Stimulated activated CD8-positive, alpha-beta memory T cell treated with anti-CD3 and anti-CD28 coated beads, Interleukin-7, amount 100 ng/mL, for 1 hour (primary cell): Measurements from ENCODE around the gene CSF3.

Experiments used
- DNase-seq, 2 donors: peaks; one replicate each; pipeline ENCODE4 v3.0.0-alpha.2; 2020; ENCODE audit warnings: low read depth in 2 of 2

The CSF3 gene, protein sequence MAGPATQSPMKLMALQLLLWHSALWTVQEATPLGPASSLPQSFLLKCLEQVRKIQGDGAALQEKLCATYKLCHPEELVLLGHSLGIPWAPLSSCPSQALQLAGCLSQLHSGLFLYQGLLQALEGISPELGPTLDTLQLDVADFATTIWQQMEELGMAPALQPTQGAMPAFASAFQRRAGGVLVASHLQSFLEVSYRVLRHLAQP

DNA sequence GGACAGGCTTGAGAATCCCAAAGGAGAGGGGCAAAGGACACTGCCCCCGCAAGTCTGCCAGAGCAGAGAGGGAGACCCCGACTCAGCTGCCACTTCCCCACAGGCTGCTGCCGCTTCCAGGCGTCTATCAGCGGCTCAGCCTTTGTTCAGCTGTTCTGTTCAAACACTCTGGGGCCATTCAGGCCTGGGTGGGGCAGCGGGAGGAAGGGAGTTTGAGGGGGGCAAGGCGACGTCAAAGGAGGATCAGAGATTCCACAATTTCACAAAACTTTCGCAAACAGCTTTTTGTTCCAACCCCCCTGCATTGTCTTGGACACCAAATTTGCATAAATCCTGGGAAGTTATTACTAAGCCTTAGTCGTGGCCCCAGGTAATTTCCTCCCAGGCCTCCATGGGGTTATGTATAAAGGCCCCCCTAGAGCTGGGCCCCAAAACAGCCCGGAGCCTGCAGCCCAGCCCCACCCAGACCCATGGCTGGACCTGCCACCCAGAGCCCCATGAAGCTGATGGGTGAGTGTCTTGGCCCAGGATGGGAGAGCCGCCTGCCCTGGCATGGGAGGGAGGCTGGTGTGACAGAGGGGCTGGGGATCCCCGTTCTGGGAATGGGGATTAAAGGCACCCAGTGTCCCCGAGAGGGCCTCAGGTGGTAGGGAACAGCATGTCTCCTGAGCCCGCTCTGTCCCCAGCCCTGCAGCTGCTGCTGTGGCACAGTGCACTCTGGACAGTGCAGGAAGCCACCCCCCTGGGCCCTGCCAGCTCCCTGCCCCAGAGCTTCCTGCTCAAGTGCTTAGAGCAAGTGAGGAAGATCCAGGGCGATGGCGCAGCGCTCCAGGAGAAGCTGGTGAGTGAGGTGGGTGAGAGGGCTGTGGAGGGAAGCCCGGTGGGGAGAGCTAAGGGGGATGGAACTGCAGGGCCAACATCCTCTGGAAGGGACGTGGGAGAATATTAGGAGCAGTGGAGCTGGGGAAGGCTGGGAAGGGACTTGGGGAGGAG is at the start of gene CSF3:
TSS of gene CSF3 (plus strand) at position 436 of the 993 bp plus-strand sequence. CDS start at position 471, 35 bp downstream.
- no peak for DNase-seq

DNA sequence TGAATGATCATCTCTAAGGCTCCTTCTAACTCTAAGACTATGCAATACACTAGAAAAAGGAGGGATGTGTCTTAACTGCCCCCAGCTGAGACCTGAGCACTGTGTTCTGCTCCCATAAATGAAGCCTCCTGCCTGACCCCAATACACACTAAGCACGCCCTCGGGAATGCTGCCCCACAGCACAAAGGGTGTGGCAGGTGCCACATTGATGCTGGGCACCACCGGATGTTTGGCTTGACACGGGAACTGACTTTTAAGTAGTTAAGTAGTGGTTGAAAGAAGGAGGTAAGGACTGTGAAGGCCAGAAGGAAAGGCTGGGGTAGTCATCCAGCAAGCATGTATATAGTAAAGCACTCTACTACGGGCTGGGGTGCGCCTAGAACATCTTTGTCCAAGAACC is 48.5 kb upstream of the CSF3 start:
- no peak for DNase-seq

DNA sequence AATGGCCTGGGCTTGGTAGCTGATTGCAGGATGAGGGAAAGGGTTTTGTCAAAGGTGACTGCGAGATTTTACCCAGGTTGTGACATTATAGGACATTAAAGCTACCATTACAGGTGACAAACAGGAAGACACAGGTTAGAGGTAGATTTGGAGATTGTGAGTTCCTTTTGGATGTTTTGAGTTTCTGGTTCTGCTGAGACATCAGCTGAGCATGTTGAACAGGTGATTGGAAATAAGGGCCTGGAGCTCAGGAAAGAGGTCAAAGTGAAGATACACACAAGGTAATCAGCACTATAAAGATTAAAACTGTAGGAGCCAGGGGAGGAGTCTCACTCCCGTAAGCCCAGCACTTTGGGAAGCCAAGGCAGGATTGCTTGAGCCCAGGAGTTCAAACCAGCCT is 46.5 kb upstream of the CSF3 start:
- no peak for DNase-seq

DNA sequence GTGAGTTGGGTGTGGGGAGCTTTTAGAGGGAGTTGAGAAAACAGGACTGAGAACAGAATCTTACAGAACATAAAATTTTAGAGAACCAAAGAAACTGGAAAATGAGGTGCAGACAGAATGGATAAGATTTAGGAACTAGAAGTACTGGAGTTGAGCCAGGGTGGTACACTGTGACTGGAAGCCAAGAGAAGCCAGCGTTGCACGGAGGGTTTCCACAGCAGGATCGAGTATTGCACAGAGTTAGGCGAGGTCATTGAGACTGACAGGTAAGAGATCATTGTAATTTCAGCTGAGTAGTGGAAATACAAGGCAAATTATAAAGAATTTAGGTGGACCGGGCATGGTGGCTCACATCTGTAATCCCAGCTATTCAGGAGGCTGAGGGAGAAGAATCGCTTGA is 45.9 kb upstream of the CSF3 start:
- DNase-seq = no peak

DNA sequence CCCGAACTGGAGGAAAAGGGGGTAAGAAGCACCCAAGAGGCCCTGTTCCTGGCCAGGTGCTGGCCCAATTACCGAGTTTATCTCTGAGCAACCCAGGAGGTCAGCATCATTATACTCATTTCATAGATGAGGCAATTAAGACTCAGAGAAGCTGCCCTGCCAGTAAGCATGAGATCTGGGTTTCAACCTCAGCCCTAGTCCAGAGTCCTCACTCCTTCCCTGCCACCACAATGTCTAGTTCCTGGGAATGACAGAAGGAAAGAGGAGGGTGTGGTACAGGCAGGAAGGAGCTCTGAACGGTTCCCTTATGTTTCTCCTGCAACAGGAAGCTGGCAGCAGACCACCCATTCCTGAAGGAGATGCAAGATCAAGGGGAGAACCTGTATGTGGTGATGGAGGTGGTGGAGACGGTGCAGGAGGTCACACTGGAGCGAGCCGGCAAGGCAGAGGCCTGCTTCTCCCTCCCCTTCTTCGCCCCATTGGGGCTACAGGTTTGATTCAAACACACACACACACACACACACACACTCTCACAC is 45.0 kb upstream of the CSF3 start:
- DNase-seq = no peak

DNA sequence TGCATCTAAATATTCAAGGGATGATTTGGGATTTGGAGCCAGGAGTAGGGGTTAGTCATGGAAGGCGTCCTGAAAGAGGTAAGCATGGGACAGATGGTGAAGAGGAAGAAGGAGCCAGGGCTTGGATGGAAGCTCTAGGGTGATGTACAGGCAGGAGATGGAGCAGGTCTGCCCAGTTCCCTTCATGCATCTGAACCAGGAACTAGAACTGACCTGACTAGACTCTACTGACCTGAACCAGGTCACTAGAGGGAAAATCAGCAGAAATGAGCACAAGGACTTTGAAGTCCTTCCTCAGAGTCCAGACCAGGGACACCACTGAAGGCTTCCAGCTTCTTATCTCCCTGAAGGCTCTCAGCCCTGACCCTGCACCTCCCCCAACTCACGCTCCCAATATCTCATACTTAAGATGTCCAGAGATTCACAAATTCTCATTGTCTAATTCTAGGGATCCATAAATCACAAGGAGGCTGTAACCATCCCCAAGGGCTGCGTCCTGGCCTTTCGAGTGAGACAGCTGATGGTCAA is 44.1 kb upstream of the CSF3 start:
- no peak for DNase-seq

DNA sequence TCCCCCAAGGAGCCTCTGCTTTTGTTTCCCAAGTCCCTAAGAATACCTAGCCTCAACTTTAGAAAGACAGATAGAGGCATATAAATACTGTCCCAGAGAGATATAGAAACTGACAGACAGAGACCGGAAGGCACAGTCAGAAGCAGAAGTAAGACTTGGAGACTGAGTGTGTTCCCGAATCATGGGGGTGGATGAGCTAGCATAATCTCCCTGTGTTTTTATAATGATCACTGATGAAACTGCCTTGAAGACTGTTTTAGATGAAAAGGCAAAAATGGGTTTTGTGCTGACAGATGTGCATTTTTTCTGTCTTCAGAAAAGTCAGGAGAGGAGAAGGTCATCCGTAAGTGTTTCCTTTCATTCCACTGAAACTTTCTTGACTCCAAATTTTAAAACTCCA is 43.0 kb upstream of the CSF3 start:
- no peak for DNase-seq

DNA sequence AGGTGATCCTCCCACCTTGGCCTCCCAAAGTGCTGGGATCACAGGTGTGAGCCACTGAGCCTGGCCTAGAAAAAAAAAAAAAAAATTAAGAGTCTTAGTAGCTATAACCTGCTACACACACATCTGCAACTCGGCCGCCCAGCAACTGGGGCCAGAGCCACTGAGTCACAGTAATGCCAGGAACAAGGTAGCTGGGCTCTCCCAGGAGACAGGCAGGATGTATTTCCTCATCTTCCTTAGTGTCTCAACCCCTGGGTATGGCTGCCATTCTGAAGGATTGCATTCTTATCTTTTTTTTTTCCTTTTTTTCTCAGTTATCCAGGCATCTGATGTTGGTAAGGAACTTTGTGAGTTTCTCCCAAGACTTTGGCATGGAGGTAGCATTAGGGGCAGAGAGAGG is 41.7 kb upstream of the CSF3 start:
- DNase-seq = no peak

DNA sequence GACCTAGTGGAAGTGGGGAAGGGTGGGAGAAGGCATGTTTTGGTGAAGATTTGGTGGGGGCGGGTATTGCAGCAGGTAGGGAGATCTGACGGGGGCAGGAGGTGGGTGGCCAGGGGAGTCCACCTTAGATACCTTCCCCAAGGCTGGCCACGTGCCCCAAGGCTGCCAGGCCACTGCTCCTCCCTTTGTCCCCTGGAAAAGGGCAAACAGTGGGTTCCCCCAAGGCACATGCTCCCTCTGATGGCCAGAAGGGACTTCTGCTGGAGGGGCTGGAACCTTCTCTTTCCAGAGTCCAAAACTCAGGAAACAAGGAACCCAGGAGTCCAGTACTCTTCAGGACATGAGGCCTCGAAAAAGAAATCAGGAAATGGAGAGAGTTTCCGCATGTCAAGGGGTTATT is 40.8 kb upstream of the CSF3 start:
- DNase-seq = no peak

DNA sequence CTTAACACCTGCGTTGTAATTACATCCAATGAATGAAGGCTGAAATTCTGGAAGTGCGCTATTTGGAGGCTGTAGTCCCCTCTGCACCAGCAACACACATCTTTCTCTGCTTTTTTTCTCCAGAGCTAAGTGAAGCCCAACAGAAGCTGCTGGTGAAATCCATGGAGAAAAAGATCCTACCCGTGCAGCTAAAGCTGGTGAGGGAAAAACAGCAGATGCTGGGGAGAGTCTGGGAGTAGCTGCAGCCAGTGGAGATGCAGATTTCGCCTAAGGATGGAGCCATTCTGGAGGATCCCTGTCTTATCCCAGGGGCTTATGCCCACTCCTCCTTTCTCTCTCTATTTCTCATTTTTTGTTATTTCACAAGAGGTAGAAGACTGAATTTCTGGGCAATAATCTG is 39.4 kb upstream of the CSF3 start:
- DNase-seq = no peak

DNA sequence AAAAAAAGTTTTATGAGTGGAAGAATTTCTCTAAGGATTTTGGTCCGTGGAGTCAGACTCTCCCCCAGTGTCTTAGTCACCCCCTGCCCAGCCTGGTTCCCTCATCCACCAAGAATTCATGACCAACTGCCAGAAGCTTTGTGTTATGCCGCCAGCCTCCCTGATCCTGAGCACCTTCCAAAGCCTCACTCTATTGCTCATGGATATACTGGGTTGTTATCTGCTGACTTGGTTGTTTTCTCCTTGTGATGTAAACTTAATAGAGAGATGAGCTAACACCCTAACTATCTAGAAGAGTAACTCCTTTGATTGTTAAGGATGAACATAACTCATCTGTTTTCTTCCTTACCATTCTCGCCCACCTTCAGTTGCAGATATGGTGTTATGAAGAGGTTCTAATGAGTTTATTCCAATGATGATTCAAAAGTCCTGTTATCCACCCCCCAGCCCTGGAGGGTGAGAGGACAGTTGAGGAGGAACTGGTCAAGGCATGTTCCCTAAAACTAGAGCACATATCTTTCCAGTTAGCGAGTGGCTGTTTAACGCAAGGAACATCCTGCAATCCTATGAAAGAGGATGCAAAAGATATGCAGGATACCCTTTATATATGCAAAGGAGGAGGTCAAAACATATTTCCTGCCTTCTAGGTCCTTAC is 36.1 kb upstream of the CSF3 start:
- DNase-seq = no peak

DNA sequence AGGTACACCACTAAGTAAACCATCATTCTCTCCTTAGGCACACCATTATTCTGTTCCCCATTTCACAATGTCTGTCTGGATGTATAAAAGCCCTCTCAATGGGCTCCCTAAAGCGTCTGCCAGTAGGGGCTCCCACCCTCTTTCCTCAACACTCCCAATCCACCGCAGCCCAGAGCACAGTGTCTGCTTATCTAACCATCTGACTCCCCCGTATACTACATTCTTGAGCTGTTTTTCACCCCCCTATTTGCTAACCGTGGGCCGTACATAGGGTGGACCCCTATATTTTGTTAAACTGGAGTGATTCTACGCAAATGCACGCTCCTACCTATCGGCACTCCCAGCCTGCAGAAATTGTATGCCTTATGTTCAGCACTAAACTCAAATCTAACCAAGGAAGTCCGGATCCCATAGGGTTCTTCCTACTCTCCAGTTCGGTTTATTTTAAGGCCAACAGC is 35.3 kb upstream of the CSF3 start:
- peak in 1 of 2 donors; percentile 15 for DNase-seq

DNA sequence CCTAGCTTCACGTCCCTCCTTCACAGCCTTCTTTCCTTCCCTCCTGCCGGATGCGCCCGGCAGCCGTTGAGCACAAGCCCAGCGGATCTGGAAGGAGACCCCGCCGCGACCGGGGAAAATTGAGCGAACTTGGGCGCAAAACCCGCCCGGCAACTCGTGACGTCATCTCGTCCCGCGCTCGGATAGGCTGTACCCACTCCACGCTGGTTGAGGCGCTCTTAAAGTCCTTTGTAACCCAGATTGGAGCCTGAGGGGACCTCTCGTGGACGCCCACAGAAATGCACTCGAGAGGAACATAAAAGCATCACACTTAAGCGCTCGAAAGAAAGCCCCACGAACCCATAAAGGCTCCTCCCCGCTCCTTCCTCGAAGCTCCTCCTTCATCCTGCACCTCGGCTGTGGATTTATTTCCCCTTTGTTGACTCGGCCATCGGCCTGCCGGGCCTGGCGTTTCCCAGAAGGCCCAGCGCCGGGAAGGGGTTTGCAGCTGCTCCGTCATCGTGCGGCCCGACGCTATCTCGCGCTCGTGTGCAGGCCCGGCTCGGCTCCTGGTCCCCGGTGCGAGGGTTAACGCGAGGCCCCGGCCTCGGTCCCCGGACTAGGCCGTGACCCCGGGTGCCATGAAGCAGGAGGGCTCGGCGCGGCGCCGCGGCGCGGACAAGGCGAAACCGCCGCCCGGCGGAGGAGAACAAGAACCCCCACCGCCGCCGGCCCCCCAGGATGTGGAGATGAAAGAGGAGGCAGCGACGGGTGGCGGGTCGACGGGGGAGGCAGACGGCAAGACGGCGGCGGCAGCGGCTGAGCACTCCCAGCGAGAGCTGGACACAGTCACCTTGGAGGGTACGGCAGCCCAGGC is 34.7 kb upstream of the CSF3 start, which contains the start of gene PSMD3:
TSS of gene PSMD3 (plus strand) at position 457 of the 856 bp plus-strand sequence. CDS start at position 621, 164 bp downstream.
- DNase-seq = peak; percentile 95 to 97

DNA sequence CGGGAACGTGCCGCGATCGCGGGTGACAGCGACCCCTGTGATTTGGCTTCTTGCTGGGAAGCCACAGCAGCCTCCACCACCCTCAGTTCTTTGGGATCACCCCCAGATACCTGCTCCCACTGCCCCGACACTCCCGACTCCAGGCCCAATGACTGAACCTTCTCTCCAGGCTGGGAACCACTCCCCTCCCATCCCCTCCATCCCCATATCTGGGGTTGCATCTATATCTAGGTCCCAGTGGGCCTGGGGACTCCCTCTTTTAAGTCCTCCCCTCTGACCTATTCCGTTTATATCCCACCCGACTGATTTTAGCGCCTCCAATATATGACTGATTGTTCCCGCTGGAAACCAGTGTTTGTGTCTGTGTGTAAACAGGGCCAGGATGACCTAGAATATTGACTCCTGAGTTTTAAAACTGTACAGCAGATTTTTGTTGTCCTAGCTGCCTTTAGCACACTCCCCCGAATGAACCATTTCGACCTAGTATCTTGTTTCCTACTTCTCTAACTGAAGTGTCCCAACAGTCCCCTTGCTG is 34.0 kb upstream of the CSF3 start:
- no peak for DNase-seq

DNA sequence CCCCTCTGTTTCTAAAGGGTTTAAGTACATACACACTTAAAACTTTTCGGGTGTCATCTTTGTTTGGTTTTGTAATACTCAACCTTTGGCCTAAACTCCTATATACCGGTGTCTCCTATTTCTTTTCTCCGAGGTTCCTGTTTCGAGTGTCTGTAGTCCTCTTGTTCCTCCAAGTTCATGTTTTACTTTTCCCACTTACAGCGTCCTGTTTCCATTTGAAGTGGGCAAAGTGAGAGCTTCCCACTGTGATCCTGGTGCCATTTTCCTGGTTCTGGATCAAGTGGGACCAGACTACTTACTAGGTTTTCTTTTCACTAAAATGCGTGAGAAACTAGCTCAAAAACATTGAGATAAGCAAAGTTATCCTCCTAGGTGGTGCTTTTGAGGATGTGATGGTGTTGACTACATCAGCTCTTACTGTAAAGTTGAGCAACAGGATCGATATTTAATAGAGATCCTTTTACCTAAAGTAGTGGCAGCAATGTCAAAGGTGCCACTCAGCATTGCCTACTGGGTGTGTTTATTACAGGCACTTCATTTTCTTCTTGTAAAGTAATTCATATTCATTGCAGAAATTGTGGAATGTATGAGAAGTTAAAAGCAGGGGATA is 33.4 kb upstream of the CSF3 start:
- no peak for DNase-seq

DNA sequence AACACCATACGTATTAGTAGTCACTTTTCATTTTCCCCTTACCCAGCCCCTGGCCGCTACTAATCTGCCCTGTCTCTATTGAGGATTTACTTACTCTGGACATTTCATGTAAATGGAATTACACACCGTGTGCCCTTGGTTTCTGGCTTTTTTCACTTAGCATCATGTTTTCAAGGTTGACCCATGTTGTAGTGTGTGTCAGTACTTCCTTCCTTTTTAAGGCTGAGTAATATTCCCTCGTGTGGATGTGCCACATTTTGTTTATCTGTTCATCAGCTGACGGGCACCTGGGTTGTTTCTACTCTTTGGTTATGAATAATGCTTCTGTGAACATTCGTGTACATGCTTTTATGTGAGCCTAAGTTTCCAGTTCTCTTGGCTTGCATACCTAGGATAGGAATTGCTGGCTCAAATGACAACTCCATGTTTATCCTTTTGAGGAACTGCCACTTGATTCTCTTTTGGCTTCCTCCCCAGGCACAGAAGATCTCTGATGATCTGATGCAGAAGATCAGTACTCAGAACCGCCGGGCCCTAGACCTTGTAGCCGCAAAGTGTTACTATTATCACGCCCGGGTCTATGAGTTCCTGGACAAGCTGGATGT is 26.9 kb upstream of the CSF3 start:
- DNase-seq = no peak

DNA sequence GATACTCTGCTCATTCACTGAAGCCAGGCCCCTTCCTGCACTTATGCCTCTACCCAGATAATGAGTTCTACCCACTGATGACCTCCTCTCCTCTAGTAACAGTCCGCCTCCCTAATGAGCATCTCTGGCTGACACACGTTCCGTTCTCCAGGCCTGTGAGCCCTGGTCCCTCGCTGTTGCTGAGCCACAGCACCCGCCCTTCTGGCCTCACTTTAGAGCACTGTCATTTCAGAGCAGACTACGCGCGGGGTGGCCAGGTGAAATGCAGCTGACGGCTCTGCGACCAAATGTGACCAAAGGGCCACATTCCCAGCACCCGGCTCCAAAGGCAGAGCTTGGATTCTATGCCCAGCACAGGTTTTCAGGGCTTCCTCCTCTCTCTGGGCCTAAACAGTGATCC is 20.8 kb upstream of the CSF3 start:
- no peak for DNase-seq

DNA sequence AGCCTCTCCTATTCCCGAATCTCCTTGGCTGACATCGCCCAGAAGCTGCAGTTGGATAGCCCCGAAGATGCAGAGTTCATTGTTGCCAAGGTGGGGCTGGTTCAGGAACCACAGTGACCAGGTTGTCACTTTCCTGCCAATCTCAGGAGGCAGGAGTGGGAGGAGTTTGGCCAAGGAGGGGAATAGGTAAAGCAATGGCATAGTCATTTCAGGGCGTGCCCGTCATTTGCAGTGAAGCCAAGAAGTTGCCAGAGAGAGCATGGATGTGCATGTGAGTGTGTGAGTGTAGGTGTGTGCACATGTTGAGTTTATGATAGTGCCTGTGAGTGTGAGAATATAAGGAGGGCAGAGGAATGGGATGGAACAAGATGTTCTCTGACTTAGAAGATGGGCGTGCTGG is 19.8 kb upstream of the CSF3 start:
- no peak for DNase-seq

DNA sequence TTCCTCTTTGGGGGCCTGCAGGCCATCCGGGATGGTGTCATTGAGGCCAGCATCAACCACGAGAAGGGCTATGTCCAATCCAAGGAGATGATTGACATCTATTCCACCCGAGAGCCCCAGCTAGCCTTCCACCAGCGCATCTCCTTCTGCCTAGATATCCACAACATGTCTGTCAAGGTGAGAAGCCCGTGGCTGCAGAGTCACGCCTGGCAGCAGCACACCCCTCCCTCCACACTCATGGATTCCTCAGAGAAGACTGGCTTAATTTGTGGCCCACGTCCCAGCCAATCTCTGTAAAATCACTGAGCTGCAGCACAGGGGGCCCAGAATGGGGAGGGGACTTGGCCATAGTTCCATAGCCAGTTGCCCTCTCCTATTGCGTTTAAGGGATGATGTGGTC is 19.1 kb upstream of the CSF3 start:
- no peak for DNase-seq

DNA sequence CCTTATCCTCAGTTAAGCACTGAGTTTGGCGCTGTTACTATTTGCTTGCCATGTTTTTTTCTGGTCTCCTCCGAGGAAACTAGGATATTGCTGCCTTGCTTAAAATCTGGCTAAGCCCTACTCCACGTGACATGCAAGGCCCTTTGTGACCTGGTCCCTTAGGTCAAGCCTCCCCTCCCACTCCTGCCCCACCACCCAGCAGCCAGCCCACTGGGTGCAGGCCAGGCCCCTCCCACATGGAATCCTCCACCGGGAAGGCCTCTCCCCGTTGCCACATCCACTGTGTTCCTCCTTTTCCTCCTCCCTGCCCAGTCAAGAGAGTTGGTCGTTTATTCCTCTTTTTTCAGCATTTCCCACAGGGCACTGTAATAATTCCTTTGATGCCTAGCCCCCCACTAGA is 18.4 kb upstream of the CSF3 start:
- no peak for DNase-seq
